OCI-LY1 (cell line): ENCODE data around the gene ZNF224.

ENCODE experiments used
- H2AFZ ChIP-seq: fragments of 200-600 bp; sonication (generic), shearing (Covaris generic); 2 replicates; pipeline ENCODE4 v1.6.0; 2014; ENCODE audit warnings: antibody characterized with exemption, mild to moderate bottlenecking, low read length
- H3F3A ChIP-seq: fragments of 200-600 bp; sonication (generic), shearing (Covaris generic); 2 replicates; pipeline ENCODE4 v1.6.0; 2014; ENCODE audit warnings: mild to moderate bottlenecking, antibody characterized with exemption, low read length, moderate library complexity; ENCODE audit not compliant: insufficient read depth
- H3K27ac ChIP-seq: fragments of 200-600 bp; sonication (generic); 2 replicates; pipeline ENCODE4 v1.5.1; 2014; ENCODE audit warnings: low read length, mixed run types, mild to moderate bottlenecking, low read depth; ENCODE audit not compliant: poor library complexity, severe bottlenecking
- H3K27me3 ChIP-seq: fragments of 200-600 bp; sonication (generic); 2 replicates; pipeline ENCODE4 v1.6.0; 2014; ENCODE audit warnings: antibody characterized with exemption, mild to moderate bottlenecking, low read length, moderate library complexity; ENCODE audit not compliant: insufficient read depth
- H3K36me3 ChIP-seq: fragments of 200-600 bp; sonication (generic); 2 replicates; pipeline ENCODE4 v1.6.1; 2014; ENCODE audit warnings: mild to moderate bottlenecking, antibody characterized with exemption, low read length, moderate library complexity, mixed read lengths; ENCODE audit not compliant: insufficient read depth
- H3K4me1 ChIP-seq: fragments of 200-600 bp; sonication (generic); 2 replicates; pipeline ENCODE4 v1.5.1; 2014; ENCODE audit warnings: mild to moderate bottlenecking, low read length, moderate library complexity; ENCODE audit not compliant: insufficient read depth, severe bottlenecking
- H3K4me2 ChIP-seq: fragments of 200-600 bp; sonication (generic), shearing (Covaris generic); 2 replicates; pipeline ENCODE4 v1.6.1; 2014; ENCODE audit warnings: low read length
- H3K4me3 ChIP-seq: fragments of 200-600 bp; sonication (generic); 2 replicates; pipeline ENCODE4 v1.5.1; 2014; ENCODE audit warnings: low read length, low read depth, mild to moderate bottlenecking, mixed read lengths; ENCODE audit not compliant: poor library complexity, severe bottlenecking
- H3K79me2 ChIP-seq: fragments of 200-600 bp; shearing (Covaris generic); 2 replicates; pipeline ENCODE4 v1.6.1; 2016; ENCODE audit warnings: mixed run types, low read length, mixed read lengths; ENCODE audit not compliant: insufficient read depth
- H3K9ac ChIP-seq: fragments of 200-600 bp; sonication (generic), shearing (Covaris generic); 2 replicates; pipeline ENCODE4 v1.6.1; 2014; ENCODE audit warnings: mild to moderate bottlenecking, low read length, mixed read lengths
- H3K9me2 ChIP-seq: fragments of 200-600 bp; sonication (generic), shearing (Covaris generic); 2 replicates; pipeline ENCODE4 v1.6.1; 2014; ENCODE audit warnings: low read depth, mild to moderate bottlenecking, low read length, mixed read lengths
- H3K9me3 ChIP-seq: fragments of 200-600 bp; shearing (Covaris generic); 2 replicates; pipeline ENCODE4 v1.6.1; 2014; ENCODE audit warnings: low read length, mixed read lengths
- H4K20me1 ChIP-seq: fragments of 200-600 bp; sonication (generic), shearing (Covaris generic); 2 replicates; pipeline ENCODE4 v1.6.0; 2016; ENCODE audit warnings: mild to moderate bottlenecking, low read length; ENCODE audit not compliant: insufficient read depth
- CTCF ChIP-seq: fragments of 200-600 bp; sonication (generic), shearing (Covaris generic); IDR thresholded peaks from 2 replicates; pipeline ENCODE4 v1.5.1; 2017; ENCODE audit warnings: mild to moderate bottlenecking, antibody characterized with exemption, low read length, moderate library complexity, mixed read lengths
- EZH2 ChIP-seq: fragments of 200-600 bp; sonication (generic), shearing (Covaris generic); IDR thresholded peaks from 2 replicates; pipeline ENCODE4 v1.8.0; 2017; ENCODE audit warnings: borderline replicate concordance, mixed run types, mild to moderate bottlenecking, antibody characterized with exemption, low read length, moderate library complexity, mixed read lengths

The ZNF224 gene

GRCh38 chr19:44066305-44066704 lies 27.9 kb upstream of the ZNF224 start:
- Histone ChIP-seq H3F3A (no peaks in the 10 kb centered on the region), H3K4me3 (no peak overlapping the region), H3K27me3 (no peaks in the 10 kb centered on the region), H3K4me2 (no peak overlapping the region), H3K9me2 (no peaks in the 10 kb centered on the region), H3K9me3 (peaks cover 4% of the 10 kb centered on the region; the same call in 1 of the 2 replicates), H3K79me2 (no peaks in the 10 kb centered on the region), H3K9ac (no peak overlapping the region), H2AFZ (no peak overlapping the region), H4K20me1 (no peaks in the 10 kb centered on the region), H3K27ac (no peak overlapping the region), H3K36me3 (no peaks in the 10 kb centered on the region), H3K4me1 (no peaks in the 10 kb centered on the region)
- TF ChIP-seq EZH2 (no peak), CTCF (no peak)

- TF ChIP-seq EZH2 (no peak), CTCF (no peak)
- Histone ChIP-seq H3K9me3 (peaks cover 4% of the 10 kb centered on the region; the same call in 1 of the 2 replicates), H3K4me2 (no peak overlapping the region), H3K4me1 (no peaks in the 10 kb centered on the region), H3K36me3 (no peaks in the 10 kb centered on the region), H3K4me3 (no peak overlapping the region), H3F3A (no peaks in the 10 kb centered on the region), H3K27ac (no peak overlapping the region), H3K79me2 (no peaks in the 10 kb centered on the region), H2AFZ (no peak overlapping the region), H4K20me1 (no peaks in the 10 kb centered on the region), H3K27me3 (no peaks in the 10 kb centered on the region), H3K9me2 (no peaks in the 10 kb centered on the region), H3K9ac (no peak overlapping the region)
Observed at GRCh38 chr19:44069415-44069814, 24.7 kb upstream of the ZNF224 start.

DNA sequence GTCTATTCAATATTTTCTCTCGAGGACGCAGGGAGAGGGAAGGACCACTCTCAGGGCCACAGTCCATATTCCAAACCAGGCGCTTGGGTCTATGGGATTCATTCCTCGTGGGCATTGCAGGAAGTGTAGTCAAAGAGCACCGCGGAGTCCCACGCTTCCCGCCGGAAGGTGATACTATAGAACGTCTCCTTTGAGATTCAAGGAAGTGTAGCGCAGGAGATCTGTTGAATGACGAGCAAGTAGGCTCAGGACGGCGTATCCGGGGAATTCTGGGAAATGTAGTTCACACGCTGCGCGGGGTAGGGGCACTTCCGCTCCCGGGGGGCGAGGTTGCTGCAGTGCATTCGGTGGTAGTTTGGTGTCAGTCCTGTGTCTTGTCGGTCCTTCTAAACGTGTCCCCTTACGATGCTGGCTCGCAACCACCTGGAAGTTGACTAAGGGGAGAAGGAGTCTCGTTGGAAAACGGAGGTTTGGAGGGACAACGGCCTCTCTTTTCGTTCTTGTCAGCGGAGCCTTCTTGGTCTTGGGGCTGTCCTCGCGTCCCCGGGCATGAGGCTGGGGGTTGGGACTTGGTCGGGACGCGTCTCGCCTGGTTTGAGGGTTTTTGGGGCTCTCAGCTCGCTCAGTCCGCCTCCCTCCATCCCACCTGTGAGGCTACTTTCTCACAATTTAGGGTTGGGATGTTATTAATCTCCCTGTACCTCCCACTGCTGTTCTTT lies 22.2 kb upstream of the ZNF224 start, which contains the start of gene ZNF284:
Gene ZNF284, plus strand, starts transcription at position 336 of the 719 bp plus-strand sequence. CDS start 4,231 bp downstream, outside the sequence.
- Histone ChIP-seq H3K9me2 (no peaks in the 10 kb centered on the region), H3K79me2 (no peaks in the 10 kb centered on the region), H3F3A (no peaks in the 10 kb centered on the region), H3K9ac (no peak within 1 kb of the TSS), H3K27ac (no peak within 1 kb of the TSS), H2AFZ (no peak within 1 kb of the TSS), H4K20me1 (no peaks in the 10 kb centered on the region), H3K9me3 (peaks cover 4% of the 10 kb centered on the region; the same call in 1 of the 2 replicates), H3K4me2 (no peak within 1 kb of the TSS), H3K36me3 (no peaks in the 10 kb centered on the region), H3K4me3 (no peak within 1 kb of the TSS), H3K4me1 (no peaks in the 10 kb centered on the region), H3K27me3 (no peaks in the 10 kb centered on the region)
- TF ChIP-seq CTCF (no peak), EZH2 (no peak)
